Mesothelial cell of epicardium (in vitro differentiated cells): Measurements from ENCODE around the gene UGT1A8. TPM values are rescaled to one million over a fixed set of nuclear protein-coding genes. Genes with fewer than 3 reads are reported as not detected.
A peak's percentile ranks its signal among the peaks of the same experiment; 100 is the strongest.

Experiments used
- DNase-seq, 2 experiments: peaks; one replicate each; pipeline ENCODE4 v3.0.0; 2021; ENCODE audit warnings: low spot score in 2 of 2; ENCODE audit not compliant: unreplicated experiment in 2 of 2
- H3K27ac Mint-ChIP-seq: 2 replicates; pipeline ENCODE4 v1.8.0; 2021; ENCODE audit warnings: mixed read lengths
- H3K27me3 Mint-ChIP-seq: 2 replicates; pipeline ENCODE4 v1.8.0; 2021; ENCODE audit warnings: low read depth, mixed read lengths
- H3K36me3 Mint-ChIP-seq: 2 replicates; pipeline ENCODE4 v1.8.0; 2021; ENCODE audit warnings: mixed read lengths
- H3K4me1 Mint-ChIP-seq: 2 replicates; pipeline ENCODE4 v1.8.0; 2021; ENCODE audit warnings: mixed read lengths
- H3K4me3 Mint-ChIP-seq: 2 replicates; pipeline ENCODE4 v1.8.0; 2021; ENCODE audit warnings: mild to moderate bottlenecking, moderate library complexity, mixed read lengths
- H3K9me3 Mint-ChIP-seq: 2 replicates; pipeline ENCODE4 v1.8.0; 2021; ENCODE audit warnings: mixed read lengths
- total RNA-seq: library from RNA; stranded (reverse); gene quantifications from 3 replicates; pipeline ENCODE4 v1.2.1, GENCODE V29; 2021
- TF ChIP-seq, protein P1 (sequence below): fragments of 200-600 bp; sonication (generic); IDR thresholded peaks from one replicate; pipeline ENCODE4 v1.5.0; 2021; ENCODE audit warnings: antibody characterized with exemption; ENCODE audit not compliant: unreplicated experiment

The UGT1A8 gene
- total RNA-seq, 1 donor from 2014 or later = not detected

DNA sequence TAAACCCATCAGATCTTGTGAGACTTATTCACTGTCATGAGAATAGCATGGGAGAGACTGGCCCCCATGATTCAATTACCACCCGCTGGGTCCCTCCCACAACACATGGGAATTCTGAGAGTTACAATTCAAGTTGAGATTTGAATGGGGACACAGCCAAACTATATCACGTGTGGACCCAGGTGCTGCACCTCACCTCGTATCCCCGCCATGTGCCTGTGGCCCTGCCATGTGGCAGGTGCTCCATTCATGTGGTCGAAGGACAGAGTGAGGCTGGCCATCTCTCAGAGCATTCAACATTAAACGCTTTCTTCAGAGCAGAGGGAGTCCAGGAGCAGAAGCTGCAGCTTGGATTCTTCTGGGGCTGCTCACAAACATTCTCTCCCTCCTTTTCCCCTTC, 193.0 kb downstream of the UGT1A8 start:
- Mint-ChIP-seq H3K27me3 (peaks cover 39% of the 10 kb centered on the region), H3K4me3 (no peak overlapping the region), H3K36me3 (peaks cover 3% of the 10 kb centered on the region), H3K4me1 (no peaks in the 10 kb centered on the region), H3K9me3 (peaks cover 3% of the 10 kb centered on the region), H3K27ac (no peak overlapping the region)
- TF ChIP-seq, protein P1, sequence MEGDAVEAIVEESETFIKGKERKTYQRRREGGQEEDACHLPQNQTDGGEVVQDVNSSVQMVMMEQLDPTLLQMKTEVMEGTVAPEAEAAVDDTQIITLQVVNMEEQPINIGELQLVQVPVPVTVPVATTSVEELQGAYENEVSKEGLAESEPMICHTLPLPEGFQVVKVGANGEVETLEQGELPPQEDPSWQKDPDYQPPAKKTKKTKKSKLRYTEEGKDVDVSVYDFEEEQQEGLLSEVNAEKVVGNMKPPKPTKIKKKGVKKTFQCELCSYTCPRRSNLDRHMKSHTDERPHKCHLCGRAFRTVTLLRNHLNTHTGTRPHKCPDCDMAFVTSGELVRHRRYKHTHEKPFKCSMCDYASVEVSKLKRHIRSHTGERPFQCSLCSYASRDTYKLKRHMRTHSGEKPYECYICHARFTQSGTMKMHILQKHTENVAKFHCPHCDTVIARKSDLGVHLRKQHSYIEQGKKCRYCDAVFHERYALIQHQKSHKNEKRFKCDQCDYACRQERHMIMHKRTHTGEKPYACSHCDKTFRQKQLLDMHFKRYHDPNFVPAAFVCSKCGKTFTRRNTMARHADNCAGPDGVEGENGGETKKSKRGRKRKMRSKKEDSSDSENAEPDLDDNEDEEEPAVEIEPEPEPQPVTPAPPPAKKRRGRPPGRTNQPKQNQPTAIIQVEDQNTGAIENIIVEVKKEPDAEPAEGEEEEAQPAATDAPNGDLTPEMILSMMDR = no peak
- no peak for DNase-seq

DNA sequence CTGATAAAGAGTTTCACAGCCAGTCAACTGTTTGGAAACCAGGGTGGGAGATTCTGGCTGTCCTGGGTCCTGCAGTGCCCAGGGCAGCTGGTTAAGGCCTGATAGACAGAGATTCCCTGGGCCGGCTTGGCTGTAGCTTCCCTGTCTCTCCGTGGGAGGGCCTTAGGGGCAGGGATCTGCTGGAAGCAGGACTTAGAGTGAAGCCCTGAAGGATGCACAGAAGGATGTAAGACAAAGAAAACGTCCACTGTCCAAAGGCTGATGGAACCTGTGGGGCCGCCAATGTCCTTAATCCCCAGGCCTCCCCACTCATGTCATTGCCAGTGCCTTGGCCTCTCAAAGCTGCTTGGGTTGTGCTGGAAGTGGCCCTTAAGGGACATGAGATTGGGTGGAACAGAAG, 193.7 kb downstream of the UGT1A8 start:
- Mint-ChIP-seq H3K4me3 (no peak overlapping the region), H3K4me1 (peaks cover 3% of the 10 kb centered on the region), H3K9me3 (peaks cover 10% of the 10 kb centered on the region), H3K27me3 (peaks cover 34% of the 10 kb centered on the region), H3K27ac (no peak overlapping the region), H3K36me3 (peaks cover 3% of the 10 kb centered on the region)
- TF ChIP-seq, protein P1 = no peak
- peak in 1 of 2 experiments; percentile 17 for DNase-seq

DNA sequence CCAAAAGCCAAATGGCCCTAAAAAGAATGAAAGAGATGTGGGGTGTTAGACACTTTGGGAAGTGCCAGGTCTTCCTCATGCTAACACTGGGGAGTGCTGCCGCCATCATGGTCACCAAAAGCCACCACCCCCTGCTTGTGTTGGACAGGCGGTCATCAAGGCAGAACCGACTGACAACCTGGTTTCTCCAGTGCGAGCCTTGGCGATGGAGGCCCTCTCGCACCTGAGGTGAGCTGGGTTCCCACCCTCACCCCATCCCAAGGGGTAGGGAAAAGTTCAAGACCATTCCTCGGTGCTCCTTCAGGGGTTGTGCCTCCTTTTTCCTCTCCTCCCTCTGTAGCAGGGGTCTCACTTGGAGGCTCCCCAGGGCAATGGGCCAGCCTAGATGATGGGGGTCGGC, 194.3 kb downstream of the UGT1A8 start:
- H3K27ac Mint-ChIP-seq = no peak overlapping the region
- H3K4me1 Mint-ChIP-seq = peaks cover 10% of the 10 kb centered on the region
- TF ChIP-seq, protein P1 = no peak
- DNase-seq = peak; percentile 7 to 30
- peaks cover 15% of the 10 kb centered on the region for H3K9me3 Mint-ChIP-seq
- peaks cover 31% of the 10 kb centered on the region for H3K27me3 Mint-ChIP-seq
- peaks cover 3% of the 10 kb centered on the region for H3K36me3 Mint-ChIP-seq
- H3K4me3 Mint-ChIP-seq = no peak overlapping the region

DNA sequence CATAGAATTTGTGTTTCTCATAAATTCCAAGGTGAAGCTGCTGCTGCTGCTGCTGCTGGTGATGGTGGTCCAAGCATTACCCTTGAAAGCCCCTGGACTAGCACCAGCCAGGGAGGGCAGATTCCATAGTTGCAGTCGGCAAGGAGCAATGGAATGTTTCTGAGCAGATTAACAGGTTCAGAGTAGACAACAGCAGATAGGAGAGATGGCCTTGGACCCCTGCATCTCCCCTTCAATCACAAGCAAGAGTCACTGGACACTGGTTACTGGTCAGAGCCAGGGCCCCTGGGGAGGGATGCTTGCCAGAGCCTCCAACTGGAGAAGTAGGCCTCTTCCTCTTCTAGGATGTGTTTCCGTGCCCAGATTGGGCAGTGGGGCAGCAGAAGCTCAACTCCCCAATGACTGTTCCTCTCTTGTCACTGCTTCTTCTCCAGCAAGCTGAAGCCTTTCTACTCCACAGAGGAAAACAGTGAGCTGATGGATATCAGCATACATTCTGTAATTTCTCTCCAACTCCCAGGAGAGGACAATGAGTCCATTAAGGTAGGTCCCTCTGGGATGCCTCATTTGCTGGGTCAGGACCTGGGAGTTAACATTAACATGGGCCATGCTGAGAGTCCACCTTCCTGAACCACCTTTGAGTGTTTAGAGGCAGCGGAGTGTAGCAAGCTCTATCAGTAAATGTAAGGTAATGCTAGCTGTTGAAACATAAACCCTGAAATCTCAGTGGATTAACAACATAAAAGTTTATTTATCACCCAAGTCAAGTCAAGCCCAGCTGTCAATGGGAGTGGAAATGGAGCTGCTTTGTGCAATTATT, 196.0 kb downstream of the UGT1A8 start:
- Mint-ChIP-seq H3K27ac (no peak overlapping the region), H3K4me3 (no peak overlapping the region), H3K27me3 (peaks cover 27% of the 10 kb centered on the region), H3K9me3 (peaks cover 15% of the 10 kb centered on the region), H3K4me1 (peaks cover 18% of the 10 kb centered on the region), H3K36me3 (peaks cover 3% of the 10 kb centered on the region)
- DNase-seq = no peak
- TF ChIP-seq, protein P1 = no peak

DNA sequence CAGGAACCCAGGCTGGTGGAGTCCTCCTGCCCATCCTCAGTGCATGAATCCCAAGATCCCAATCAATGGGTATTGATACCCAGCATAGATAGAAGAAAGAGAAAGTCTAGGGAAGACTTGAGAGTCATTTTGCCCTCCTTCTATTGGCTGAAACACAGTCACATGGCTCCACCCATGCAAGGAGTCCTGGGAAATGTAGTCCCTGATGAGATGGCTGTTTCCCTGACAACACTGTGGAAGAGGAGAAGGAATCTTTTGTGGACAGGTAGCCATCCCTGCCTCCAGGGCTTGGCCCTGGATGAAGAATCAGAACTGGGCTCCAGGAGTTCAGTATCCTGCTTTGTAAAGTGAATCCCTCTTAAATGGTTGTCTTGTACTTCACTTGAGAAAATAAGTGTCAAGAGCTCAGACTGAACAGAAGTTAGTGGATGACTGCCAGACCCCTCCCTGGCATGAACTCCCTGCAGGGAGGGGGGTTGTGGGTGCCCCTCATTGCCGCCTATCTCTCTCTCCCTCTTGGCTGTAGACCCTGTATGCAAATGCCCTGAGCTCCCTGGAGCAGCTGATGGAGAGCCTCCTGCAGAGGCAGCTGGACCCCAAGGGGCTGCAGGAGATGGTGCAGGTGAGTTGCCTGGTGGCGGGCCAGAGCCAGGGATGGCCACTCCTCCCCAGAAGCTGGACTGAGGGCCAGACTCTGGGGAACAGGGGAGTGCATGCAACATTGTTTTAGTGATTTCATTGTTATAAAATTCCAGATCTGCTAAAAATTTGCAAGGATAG, 196.8 kb downstream of the UGT1A8 start:
- Mint-ChIP-seq H3K27me3 (peaks cover 22% of the 10 kb centered on the region), H3K36me3 (peaks cover 3% of the 10 kb centered on the region), H3K4me3 (no peak overlapping the region), H3K4me1 (peaks cover 18% of the 10 kb centered on the region), H3K27ac (no peak overlapping the region), H3K9me3 (peaks cover 15% of the 10 kb centered on the region)
- peak in 1 of 2 experiments; percentile 8 for DNase-seq
- TF ChIP-seq, protein P1 = no peak
